ENCODE measurements around the gene DNAJC21.

Gene DNAJC21

DNA sequence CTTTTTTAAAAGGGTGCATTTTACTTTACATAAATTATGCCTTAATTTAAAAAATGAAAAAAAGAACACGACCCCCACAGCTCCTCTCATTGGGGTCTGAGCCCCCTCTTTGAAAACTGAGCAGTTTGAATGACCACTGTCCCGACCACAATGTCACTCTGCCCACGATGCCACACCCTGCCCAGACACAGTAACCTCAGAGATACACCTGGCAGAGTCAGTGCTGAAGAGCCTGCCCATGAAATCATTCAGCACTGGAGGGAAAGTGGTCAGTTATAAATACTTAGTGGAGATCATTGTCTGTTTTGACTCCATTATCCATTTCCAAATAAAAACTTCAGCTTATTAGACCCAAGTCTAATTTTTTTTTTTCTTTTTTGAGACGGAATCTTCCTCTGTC is 49.3 kb downstream of the DNAJC21 start:
- TF ChIP-seq, protein P1, sequence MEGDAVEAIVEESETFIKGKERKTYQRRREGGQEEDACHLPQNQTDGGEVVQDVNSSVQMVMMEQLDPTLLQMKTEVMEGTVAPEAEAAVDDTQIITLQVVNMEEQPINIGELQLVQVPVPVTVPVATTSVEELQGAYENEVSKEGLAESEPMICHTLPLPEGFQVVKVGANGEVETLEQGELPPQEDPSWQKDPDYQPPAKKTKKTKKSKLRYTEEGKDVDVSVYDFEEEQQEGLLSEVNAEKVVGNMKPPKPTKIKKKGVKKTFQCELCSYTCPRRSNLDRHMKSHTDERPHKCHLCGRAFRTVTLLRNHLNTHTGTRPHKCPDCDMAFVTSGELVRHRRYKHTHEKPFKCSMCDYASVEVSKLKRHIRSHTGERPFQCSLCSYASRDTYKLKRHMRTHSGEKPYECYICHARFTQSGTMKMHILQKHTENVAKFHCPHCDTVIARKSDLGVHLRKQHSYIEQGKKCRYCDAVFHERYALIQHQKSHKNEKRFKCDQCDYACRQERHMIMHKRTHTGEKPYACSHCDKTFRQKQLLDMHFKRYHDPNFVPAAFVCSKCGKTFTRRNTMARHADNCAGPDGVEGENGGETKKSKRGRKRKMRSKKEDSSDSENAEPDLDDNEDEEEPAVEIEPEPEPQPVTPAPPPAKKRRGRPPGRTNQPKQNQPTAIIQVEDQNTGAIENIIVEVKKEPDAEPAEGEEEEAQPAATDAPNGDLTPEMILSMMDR (IDR thresholded peaks at IDR 0.05; ENCODE audit: control extremely low read depth, extremely low read depth, low read depth, missing control alignments), result no peak
- POLR2A ChIA-PET, result no interaction called here
- DNase-seq (ENCODE audit: extremely low spot score), result no peak
- CTCF ChIA-PET, result interaction anchor here (2.1 to 2.2 kb wide), 2 partner anchors 23 to 25 kb away, joined by 5 to 15 read pairs; no protein-coding TSS in a partner anchor

DNA sequence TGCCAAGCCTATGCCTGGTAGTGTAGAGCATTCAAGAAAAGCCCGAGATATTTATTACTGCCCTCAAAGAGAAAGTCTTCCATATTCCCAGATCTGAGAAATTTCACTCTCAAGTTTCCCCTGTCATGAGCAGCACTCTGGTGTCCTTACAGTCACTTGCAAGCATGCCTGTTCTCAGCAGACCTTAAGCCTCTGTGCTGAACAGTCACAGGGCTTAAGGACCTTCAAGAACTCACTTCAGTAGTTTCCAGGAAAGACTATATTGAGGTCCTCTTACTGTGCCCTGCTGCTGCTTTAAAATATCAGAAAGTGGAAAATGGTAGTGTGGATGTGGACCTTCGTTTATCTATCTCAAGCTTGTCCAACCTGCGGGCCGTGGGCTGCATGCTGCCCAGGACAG is 53.5 kb downstream of the DNAJC21 start:
- no peak for DNase-seq (ENCODE audit: extremely low spot score)
- ChIA-PET CTCF (interaction anchor here (1.1 to 1.3 kb wide), 2 partner anchors 21 to 25 kb away, joined by 3 to 5 read pairs; no protein-coding TSS in a partner anchor), POLR2A (no interaction called here)
- TF ChIP-seq, protein P1 (IDR thresholded peaks at IDR 0.05; ENCODE audit: control extremely low read depth, extremely low read depth, low read depth, missing control alignments), result no peak

DNA sequence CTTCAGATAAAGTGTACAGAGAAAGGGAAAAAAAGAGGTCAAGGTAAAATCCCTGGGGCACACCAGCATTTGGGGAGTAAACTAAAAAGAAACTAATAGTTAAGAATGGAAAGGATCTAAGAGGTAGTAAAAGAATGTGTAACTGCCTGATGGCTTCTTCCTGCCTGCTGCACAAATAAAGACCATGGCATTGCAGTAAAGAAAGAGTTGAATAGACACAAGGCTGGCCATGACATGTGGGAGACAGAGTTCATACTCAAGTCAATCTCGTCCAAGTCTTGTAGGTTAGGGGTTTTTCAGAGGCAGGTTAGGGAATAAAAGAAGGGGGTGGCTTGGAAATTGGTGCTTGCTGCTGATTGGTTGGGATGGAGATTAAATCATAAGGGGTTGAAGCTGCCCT is 57.6 kb downstream of the DNAJC21 start:
- CTCF ChIA-PET, result interaction anchor here (1.7 kb wide), 1 partner anchor 17 kb away, joined by 4 read pairs; no protein-coding TSS in a partner anchor
- DNase-seq (ENCODE audit: extremely low spot score), result no peak
- POLR2A ChIA-PET, result no interaction called here
- TF ChIP-seq, protein P1 (IDR thresholded peaks at IDR 0.05; ENCODE audit: control extremely low read depth, extremely low read depth, low read depth, missing control alignments), result no peak

DNA sequence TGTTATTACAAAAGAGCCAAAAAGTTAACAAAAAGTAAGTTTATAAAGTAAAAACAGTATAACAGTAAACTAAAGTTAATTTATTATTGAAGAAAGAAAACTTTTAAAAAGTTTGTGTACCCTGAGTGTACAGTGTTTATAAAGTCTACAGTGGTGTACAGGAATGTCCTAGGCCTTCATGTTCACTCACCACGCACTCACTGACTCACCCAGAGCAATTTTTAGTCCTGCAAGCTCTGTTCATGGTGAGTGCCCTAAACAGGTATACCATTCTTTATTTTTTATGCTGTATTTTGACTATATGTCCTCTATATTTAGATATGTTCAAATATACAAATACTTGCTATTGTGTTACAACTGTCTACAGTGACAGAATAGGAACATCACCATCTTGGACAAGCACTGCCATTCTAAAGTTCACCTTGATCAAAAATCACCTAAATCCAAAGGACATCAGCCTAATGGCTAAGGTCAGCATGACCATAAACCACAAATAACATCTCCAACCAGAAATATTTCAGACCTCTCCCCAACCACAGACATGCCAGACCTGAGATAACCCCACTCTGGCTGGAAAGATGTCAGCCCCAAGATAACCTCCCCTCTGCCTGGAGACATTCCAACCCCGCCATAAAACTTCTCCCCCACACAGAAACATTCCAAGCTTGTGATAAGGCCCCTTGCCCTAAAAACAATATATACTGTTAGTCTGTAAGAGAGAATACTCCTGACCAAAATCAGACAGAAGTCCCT is 62.3 kb downstream of the DNAJC21 start:
- TF ChIP-seq, protein P1 (IDR thresholded peaks at IDR 0.05; ENCODE audit: control extremely low read depth, extremely low read depth, low read depth, missing control alignments), result no peak
- ChIA-PET POLR2A (no interaction called here), CTCF (interaction anchor here (3.4 kb wide), 1 partner anchor 11 kb away, joined by 21 read pairs; no protein-coding TSS in a partner anchor)
- DNase-seq (ENCODE audit: extremely low spot score), result no peak

DNA sequence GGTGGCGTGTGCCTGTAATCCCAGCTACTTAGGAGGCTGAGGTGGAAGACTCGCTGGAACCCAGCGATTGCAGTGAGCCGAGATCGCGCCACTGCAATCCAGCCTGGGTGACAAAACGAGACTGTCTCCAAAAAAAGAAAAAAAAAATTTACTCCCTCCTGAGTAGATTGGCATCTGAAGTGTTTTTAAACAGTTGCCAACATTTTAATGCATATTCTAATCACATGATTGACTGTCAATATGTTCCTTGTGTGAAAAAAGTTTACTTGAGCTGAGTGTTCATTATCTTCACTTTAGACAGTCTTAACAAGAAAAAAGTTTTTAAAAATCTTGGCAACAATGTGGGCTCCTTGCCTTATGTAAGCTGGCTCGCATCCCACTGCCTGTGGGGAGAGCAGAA is 64.6 kb downstream of the DNAJC21 start:
- TF ChIP-seq, protein P1 (IDR thresholded peaks at IDR 0.05; ENCODE audit: control extremely low read depth, extremely low read depth, low read depth, missing control alignments), result no peak
- POLR2A ChIA-PET, result no interaction called here
- CTCF ChIA-PET, result interaction anchor here (3.4 kb wide), 1 partner anchor 9 kb away, joined by 21 read pairs; no protein-coding TSS in a partner anchor
- no peak for DNase-seq (ENCODE audit: extremely low spot score)

DNA sequence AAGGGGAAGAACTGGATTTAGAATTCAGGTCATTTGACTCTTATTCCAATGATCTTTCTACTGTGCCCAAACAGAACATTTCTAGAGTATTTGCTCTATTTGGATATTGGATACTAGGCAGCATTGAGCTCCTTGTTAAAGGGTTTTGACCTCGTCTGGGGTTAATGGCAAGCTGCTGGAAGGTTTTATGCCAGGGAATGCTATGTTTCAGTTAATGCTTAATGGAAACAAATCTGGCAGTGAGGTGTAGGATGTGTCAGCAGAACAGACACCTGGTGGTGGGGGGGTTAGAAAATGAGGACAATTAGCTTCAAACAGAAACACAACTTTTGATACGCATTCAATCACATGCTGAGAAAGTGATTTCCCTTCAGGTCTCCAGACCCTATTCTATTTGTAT is 66.9 kb downstream of the DNAJC21 start:
- ChIA-PET POLR2A (no interaction called here), CTCF (interaction anchor here (1.4 to 1.8 kb wide), 2 partner anchors 12 to 16 kb away, joined by 3 to 4 read pairs; no protein-coding TSS in a partner anchor)
- no peak for DNase-seq (ENCODE audit: extremely low spot score)
- TF ChIP-seq, protein P1 (IDR thresholded peaks at IDR 0.05; ENCODE audit: control extremely low read depth, extremely low read depth, low read depth, missing control alignments), result no peak

Data from GM10248 (cell line).